HCT116 (cell line): ENCODE measurements around the gene SGIP1. TPM values are rescaled to one million over a fixed set of nuclear protein-coding genes. Genes with fewer than 3 reads are reported as not detected.
A peak's percentile ranks its signal among the peaks of the same experiment; 100 is the strongest.

Experiments
- ATAC-seq: fragments of 200-7000 bp; cut with Tn5 transposase; 2 replicates; pipeline ENCODE4 v1.9.1; 2020; ENCODE audit warnings: mild to moderate bottlenecking, moderate library complexity
- Bru-seq: library from RNA; stranded (reverse); fragments of 400-500 nt; gene quantifications from one replicate; lab custom pipeline; 2021; lab: Mats Ljungman, UMichigan
- BruChase-seq, 2 experiments: library from RNA; stranded (reverse); fragments of 400-500 nt; gene quantifications; one replicate each; lab custom pipeline; 2021; lab: Mats Ljungman, UMichigan
- BruUV-seq: library from RNA; stranded (reverse); fragments of 400-500 nt; replicated peaks from 2 replicates; lab custom pipeline; 2021; lab: Mats Ljungman, UMichigan
- CTCF ChIA-PET: fragments of 300-600 bp; sonication (Branson Sonifier 250); formaldehyde crosslinking; loops from one replicate; lab custom pipeline; 2021; ENCODE audit warnings: antibody characterized with exemption; lab: Charles Lee
- POLR2A ChIA-PET: fragments of 300-600, 350-600 bp; sonication (Branson Sonifier 250); formaldehyde crosslinking; loops from one replicate; lab custom pipeline; 2021; ENCODE audit warnings: antibody characterized with exemption; lab: Charles Lee
- RAD21 ChIA-PET, 2 experiments: fragments of 300-600 bp; sonication (Branson Sonifier 250); formaldehyde crosslinking; loops; one replicate each; lab custom pipeline; 2023; ENCODE audit warnings: low total read pairs in 2 of 2; ENCODE audit not compliant: uncharacterized antibody in 2 of 2, unreplicated experiment in 2 of 2, low non-redundant PET in 1 of 2; lab: Charles Lee
- DNase-seq: peaks from one replicate; pipeline ENCODE4 v3.0.0-alpha.2; 2010; ENCODE audit warnings: low read depth, low spot score
- H2AFZ ChIP-seq: fragments of 200-600 bp; shearing (Covaris generic), sonication (generic); 2 replicates; pipeline ENCODE4 v1.6.1; 2017; ENCODE audit warnings: low read depth, mixed run types, mixed read lengths, antibody characterized with exemption, low read length; ENCODE audit not compliant: poor library complexity, severe bottlenecking
- H3K27ac ChIP-seq: 2 replicates; pipeline ENCODE4 v1.5.1; 2012; ENCODE audit warnings: low read depth, low read length
- H3K27me3 ChIP-seq: fragments of 200-600 bp; sonication (generic); 2 replicates; pipeline ENCODE4 v1.6.1; 2016; ENCODE audit warnings: mixed run types, low read length, mixed read lengths; ENCODE audit not compliant: insufficient read depth
- H3K36me3 ChIP-seq, 2 experiments: fragments of 200-500 bp in 1 of 2; fragments of 200-600 bp in 1 of 2; sonication (Bioruptor generic) in 1 of 2; sonication (generic) in 1 of 2; 2 replicates each; pipeline versions ENCODE4 v1.5.1 to v1.6.1; 2014 to 2016; ENCODE audit warnings: low read length in 2 of 2, inconsistent platforms in 1 of 2, mixed read lengths in 1 of 2, mixed run types in 1 of 2; ENCODE audit not compliant: insufficient read depth in 2 of 2, control insufficient read depth in 1 of 2
- H3K4me1 ChIP-seq, 2 experiments: fragments of 200-600 bp in 1 of 2; sonication (generic) in 1 of 2; 2 replicates each; pipeline versions ENCODE4 v1.5.1 to v1.6.1; 2012 to 2017; ENCODE audit warnings: low read length in 2 of 2, inconsistent platforms in 1 of 2, mild to moderate bottlenecking in 1 of 2, mixed read lengths in 1 of 2, mixed run types in 1 of 2, moderate library complexity in 1 of 2; ENCODE audit not compliant: insufficient read depth in 2 of 2, control insufficient read depth in 1 of 2
- H3K4me2 ChIP-seq: fragments of 200-600 bp; sonication (generic); 2 replicates; pipeline ENCODE4 v1.6.1; 2017; ENCODE audit warnings: mixed run types, low read length, mixed read lengths
- H3K4me3 ChIP-seq, 2 experiments: fragments of 200-600 bp in 1 of 2; sonication (generic) in 1 of 2; replicated peaks in 1 of 2; 2 replicates each; pipeline ENCODE4 v1.5.1; 2011 to 2016; ENCODE audit warnings: low read length in 2 of 2, control low read depth in 1 of 2, low read depth in 1 of 2, mild to moderate bottlenecking in 1 of 2, mixed read lengths in 1 of 2, mixed run types in 1 of 2
- H3K79me2 ChIP-seq: fragments of 200-600 bp; sonication (generic); 2 replicates; pipeline ENCODE4 v1.6.1; 2017; ENCODE audit warnings: mild to moderate bottlenecking, mixed run types, low read length, moderate library complexity, mixed read lengths; ENCODE audit not compliant: insufficient read depth
- H3K9ac ChIP-seq: fragments of 200-600 bp; sonication (generic); 2 replicates; pipeline ENCODE4 v1.6.1; 2016; ENCODE audit warnings: low read length, mixed read lengths
- H3K9me2 ChIP-seq: fragments of 200-600 bp; sonication (generic), shearing (Covaris generic); 2 replicates; pipeline ENCODE4 v1.6.1; 2017; ENCODE audit warnings: mixed run types, mild to moderate bottlenecking, moderate library complexity; ENCODE audit not compliant: insufficient read depth
- H3K9me3 ChIP-seq, 2 experiments: fragments of 200-500 bp in 1 of 2; fragments of 200-600 bp in 1 of 2; sonication (Bioruptor generic) in 1 of 2; sonication (generic) in 1 of 2; 2 replicates each; pipeline ENCODE4 v1.6.1; 2014 to 2017; ENCODE audit warnings: low read length in 2 of 2, mixed read lengths in 2 of 2, inconsistent platforms in 1 of 2, low read depth in 1 of 2, mild to moderate bottlenecking in 1 of 2, mixed run types in 1 of 2, moderate library complexity in 1 of 2; ENCODE audit not compliant: control insufficient read depth in 1 of 2, insufficient read depth in 1 of 2
- H4K20me1 ChIP-seq: fragments of 200-600 bp; sonication (generic), shearing (Covaris generic); 2 replicates; pipeline ENCODE4 v1.6.1; 2017; ENCODE audit warnings: mixed run types, mild to moderate bottlenecking, moderate library complexity; ENCODE audit not compliant: insufficient read depth
- CBX3 ChIP-seq: IDR thresholded peaks from 2 replicates; pipeline ENCODE4 v1.6.1; 2012; ENCODE audit warnings: low read depth
- intact Hi-C: fragments of 100-400 bp; cut with micrococcal nuclease; formaldehyde crosslinking; loops from 2 replicates; pipeline ENCODE4 v1.10.0; 2022
- long read RNA-seq: library from polyadenylated mRNA; unstranded; transcript quantifications from one replicate; pipeline ENCODE4 v2.0.0, GENCODE V29; 2021; ENCODE audit not compliant: unreplicated experiment
- polyA plus RNA-seq: library from polyadenylated mRNA; unstranded; fragments of >200 nt; gene quantifications from 2 replicates; pipeline ENCODE4 v1.2.1, GENCODE V29; 2012; ENCODE audit warnings: missing spikeins
- total RNA-seq: library from RNA; stranded (reverse); gene quantifications from one replicate; pipeline ENCODE4 v1.2.1, GENCODE V29; 2021; ENCODE audit not compliant: unreplicated experiment
- TF ChIP-seq, protein P1 (sequence below): IDR thresholded peaks from 2 replicates; pipeline ENCODE4 v1.6.1; 2012; ENCODE audit warnings: low read depth
- TF ChIP-seq, protein P2 (sequence below), 3 experiments: fragments of 200-600 bp in 1 of 3; sonication (generic) in 1 of 3; IDR thresholded peaks in 2 of 3; conservative IDR thresholded peaks in 1 of 3; 2 replicates each; pipeline ENCODE4 v1.5.1; 2012 to 2017; ENCODE audit warnings: low read depth in 2 of 3, low read length in 2 of 3, antibody characterized with exemption in 1 of 3, borderline replicate concordance in 1 of 3, control low read depth in 1 of 3, mild to moderate bottlenecking in 1 of 3, mixed read lengths in 1 of 3, mixed run types in 1 of 3, moderate library complexity in 1 of 3; ENCODE audit not compliant: insufficient read depth in 1 of 3

The SGIP1 gene, protein sequence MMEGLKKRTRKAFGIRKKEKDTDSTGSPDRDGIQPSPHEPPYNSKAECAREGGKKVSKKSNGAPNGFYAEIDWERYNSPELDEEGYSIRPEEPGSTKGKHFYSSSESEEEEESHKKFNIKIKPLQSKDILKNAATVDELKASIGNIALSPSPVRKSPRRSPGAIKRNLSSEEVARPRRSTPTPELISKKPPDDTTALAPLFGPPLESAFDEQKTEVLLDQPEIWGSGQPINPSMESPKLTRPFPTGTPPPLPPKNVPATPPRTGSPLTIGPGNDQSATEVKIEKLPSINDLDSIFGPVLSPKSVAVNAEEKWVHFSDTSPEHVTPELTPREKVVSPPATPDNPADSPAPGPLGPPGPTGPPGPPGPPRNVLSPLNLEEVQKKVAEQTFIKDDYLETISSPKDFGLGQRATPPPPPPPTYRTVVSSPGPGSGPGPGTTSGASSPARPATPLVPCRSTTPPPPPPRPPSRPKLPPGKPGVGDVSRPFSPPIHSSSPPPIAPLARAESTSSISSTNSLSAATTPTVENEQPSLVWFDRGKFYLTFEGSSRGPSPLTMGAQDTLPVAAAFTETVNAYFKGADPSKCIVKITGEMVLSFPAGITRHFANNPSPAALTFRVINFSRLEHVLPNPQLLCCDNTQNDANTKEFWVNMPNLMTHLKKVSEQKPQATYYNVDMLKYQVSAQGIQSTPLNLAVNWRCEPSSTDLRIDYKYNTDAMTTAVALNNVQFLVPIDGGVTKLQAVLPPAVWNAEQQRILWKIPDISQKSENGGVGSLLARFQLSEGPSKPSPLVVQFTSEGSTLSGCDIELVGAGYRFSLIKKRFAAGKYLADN
- 0.15 TPM for total RNA-seq
- 0.01 TPM in 1 of 2 replicates, not detected in the other for polyA plus RNA-seq
- Bru-seq, nascent RNA: percentile 5 among the genes with signal in this experiment
- percentile 2 among the genes with signal in this experiment for BruChase-seq, experiment 1, labeled RNA remaining after a 6-hour chase
- percentile 1 among the genes with signal in this experiment for BruChase-seq, experiment 2, labeled RNA remaining after a 2-hour chase
- long read RNA-seq: 0 reads

DNA sequence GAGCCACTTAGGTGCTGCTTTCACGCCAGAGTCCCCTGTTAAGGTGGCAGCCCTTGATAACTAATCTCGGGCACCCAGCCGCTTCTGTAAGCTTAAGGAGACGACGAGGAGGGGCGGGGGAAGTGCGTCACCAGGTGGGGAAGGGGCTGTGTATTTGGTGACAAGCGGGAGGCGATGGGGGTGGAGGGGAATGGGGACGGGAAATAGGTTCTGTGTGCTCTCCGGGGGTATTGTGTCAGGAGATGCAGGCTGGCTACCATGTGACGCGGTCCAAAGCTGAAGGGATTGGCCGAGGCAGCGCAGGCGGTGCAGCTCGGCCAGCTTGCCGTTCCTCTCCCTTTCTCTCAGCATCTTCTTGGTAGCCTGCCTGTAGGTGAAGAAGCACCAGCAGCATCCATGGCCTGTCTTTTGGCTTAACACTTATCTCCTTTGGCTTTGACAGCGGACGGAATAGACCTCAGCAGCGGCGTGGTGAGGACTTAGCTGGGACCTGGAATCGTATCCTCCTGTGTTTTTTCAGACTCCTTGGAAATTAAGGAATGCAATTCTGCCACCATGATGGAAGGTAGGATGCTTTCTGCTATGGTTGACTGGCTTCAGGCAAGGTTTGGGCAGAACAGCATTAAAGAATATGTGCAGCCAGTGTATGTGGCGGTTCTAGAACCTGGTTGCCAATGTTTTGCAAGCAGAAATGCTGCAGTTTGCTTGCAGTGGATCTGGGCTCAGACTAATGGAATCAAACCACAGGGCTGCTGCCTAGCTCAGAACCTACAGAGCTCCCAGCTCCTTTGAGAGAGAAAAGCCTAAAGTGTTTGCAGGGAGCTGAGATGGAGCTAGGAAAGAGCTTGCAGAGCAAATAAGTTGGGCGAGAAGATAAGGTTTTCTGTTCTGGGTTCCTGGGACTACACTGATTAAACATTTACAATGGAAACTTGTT lies at the start of gene SGIP1:
TSS of gene SGIP1 (plus strand) at position 350 of the 937 bp plus-strand sequence. CDS start at position 556, 206 bp downstream.
- no peak for DNase-seq
- Histone ChIP-seq H3K4me3 (no peak within 1 kb of the TSS), H3K9ac (no peak within 1 kb of the TSS), H3K4me2 (no peak within 1 kb of the TSS), H3K79me2 (no peaks in the 10 kb centered on the region), H3K9me2 (peaks cover 3% of the 10 kb centered on the region; the same call in 1 of the 2 replicates), H3K27ac (no peak within 1 kb of the TSS), H3K4me1 (no peaks in the 10 kb centered on the region), H2AFZ (no peak within 1 kb of the TSS), H3K27me3 (no peaks in the 10 kb centered on the region), H3K36me3 (no peaks in the 10 kb centered on the region), H3K9me3 (no peaks in the 10 kb centered on the region), H4K20me1 (no peaks in the 10 kb centered on the region)
- BruUV-seq: no TSS peak
- ChIA-PET RAD21 (no interaction called here), CTCF (no interaction called here), POLR2A (interaction anchor here (0.7 kb wide), 1 partner anchor 241 kb away, joined by 4 read pairs; no protein-coding TSS in a partner anchor)
- no peak for ATAC-seq
- TF ChIP-seq CBX3: no peak
- TF ChIP-seq, protein P1, sequence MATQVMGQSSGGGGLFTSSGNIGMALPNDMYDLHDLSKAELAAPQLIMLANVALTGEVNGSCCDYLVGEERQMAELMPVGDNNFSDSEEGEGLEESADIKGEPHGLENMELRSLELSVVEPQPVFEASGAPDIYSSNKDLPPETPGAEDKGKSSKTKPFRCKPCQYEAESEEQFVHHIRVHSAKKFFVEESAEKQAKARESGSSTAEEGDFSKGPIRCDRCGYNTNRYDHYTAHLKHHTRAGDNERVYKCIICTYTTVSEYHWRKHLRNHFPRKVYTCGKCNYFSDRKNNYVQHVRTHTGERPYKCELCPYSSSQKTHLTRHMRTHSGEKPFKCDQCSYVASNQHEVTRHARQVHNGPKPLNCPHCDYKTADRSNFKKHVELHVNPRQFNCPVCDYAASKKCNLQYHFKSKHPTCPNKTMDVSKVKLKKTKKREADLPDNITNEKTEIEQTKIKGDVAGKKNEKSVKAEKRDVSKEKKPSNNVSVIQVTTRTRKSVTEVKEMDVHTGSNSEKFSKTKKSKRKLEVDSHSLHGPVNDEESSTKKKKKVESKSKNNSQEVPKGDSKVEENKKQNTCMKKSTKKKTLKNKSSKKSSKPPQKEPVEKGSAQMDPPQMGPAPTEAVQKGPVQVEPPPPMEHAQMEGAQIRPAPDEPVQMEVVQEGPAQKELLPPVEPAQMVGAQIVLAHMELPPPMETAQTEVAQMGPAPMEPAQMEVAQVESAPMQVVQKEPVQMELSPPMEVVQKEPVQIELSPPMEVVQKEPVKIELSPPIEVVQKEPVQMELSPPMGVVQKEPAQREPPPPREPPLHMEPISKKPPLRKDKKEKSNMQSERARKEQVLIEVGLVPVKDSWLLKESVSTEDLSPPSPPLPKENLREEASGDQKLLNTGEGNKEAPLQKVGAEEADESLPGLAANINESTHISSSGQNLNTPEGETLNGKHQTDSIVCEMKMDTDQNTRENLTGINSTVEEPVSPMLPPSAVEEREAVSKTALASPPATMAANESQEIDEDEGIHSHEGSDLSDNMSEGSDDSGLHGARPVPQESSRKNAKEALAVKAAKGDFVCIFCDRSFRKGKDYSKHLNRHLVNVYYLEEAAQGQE: no peak
- TF ChIP-seq, protein P2, sequence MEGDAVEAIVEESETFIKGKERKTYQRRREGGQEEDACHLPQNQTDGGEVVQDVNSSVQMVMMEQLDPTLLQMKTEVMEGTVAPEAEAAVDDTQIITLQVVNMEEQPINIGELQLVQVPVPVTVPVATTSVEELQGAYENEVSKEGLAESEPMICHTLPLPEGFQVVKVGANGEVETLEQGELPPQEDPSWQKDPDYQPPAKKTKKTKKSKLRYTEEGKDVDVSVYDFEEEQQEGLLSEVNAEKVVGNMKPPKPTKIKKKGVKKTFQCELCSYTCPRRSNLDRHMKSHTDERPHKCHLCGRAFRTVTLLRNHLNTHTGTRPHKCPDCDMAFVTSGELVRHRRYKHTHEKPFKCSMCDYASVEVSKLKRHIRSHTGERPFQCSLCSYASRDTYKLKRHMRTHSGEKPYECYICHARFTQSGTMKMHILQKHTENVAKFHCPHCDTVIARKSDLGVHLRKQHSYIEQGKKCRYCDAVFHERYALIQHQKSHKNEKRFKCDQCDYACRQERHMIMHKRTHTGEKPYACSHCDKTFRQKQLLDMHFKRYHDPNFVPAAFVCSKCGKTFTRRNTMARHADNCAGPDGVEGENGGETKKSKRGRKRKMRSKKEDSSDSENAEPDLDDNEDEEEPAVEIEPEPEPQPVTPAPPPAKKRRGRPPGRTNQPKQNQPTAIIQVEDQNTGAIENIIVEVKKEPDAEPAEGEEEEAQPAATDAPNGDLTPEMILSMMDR (IDR thresholded peaks at IDR 0.05 in 2 of 3, conservative IDR thresholded peaks at IDR 0.05 in 1 of 3; ENCODE audit: borderline replicate concordance in 1 of 3, insufficient read depth in 1 of 3, low read depth in 2 of 3, low read length in 2 of 3): no peak
- intact Hi-C loops: no loop called here
